GM21447 (cell line): ENCODE data around the gene EIF5A.

Experiments used
- ATAC-seq: cut with Tn5 transposase; IDR thresholded peaks from one replicate; pipeline ENCODE4 v1.9.1; 2021; ENCODE audit not compliant: unreplicated experiment

The EIF5A gene

GRCh38 chr17:7284911-7285310, 22.5 kb upstream of the EIF5A start:
- no peak for ATAC-seq

- no peak for ATAC-seq
Observed at GRCh38 chr17:7285679-7286078, 21.7 kb upstream of the EIF5A start.

- ATAC-seq, result no peak
Observed at GRCh38 chr17:7289256-7290032, 18.0 kb upstream of the EIF5A start.

- no peak for ATAC-seq
Observed at GRCh38 chr17:7290166-7290565, 17.3 kb upstream of the EIF5A start.

GRCh38 chr17:7290685-7291084, 16.7 kb upstream of the EIF5A start:
- no peak for ATAC-seq

- ATAC-seq, result no peak
Observed at GRCh38 chr17:7292194-7292593, 15.2 kb upstream of the EIF5A start.

- no peak for ATAC-seq
Observed at GRCh38 chr17:7292729-7293128, 14.7 kb upstream of the EIF5A start.

GRCh38 chr17:7293159-7293558, 14.3 kb upstream of the EIF5A start:
- no peak for ATAC-seq

- no peak for ATAC-seq
Observed at GRCh38 chr17:7293816-7294613, 13.4 kb upstream of the EIF5A start.

- ATAC-seq, result no peak
Observed at GRCh38 chr17:7294614-7295153, 12.7 kb upstream of the EIF5A start, which contains the start of gene YBX2. Gene YBX2, minus strand, starts transcription at chr17:7294639. Its CDS starts 139 bp downstream, at chr17:7294500.

GRCh38 chr17:7295230-7296180, 11.9 kb upstream of the EIF5A start:
- ATAC-seq, result no peak

GRCh38 chr17:7296189-7296861, 11.1 kb upstream of the EIF5A start:
- no peak for ATAC-seq

- no peak for ATAC-seq
Observed at GRCh38 chr17:7304179-7304578, 3.2 kb upstream of the EIF5A start.

GRCh38 chr17:7307686-7308624, 527 bp downstream of the EIF5A start:
- no peak for ATAC-seq

- no peak for ATAC-seq
Observed at GRCh38 chr17:7308625-7309433, 1.4 kb downstream of the EIF5A start.

GRCh38 chr17:7309628-7310027, 2.2 kb downstream of the EIF5A start:
- ATAC-seq, result no peak

- ATAC-seq, result no peak
Observed at GRCh38 chr17:7311110-7311705, 3.8 kb downstream of the EIF5A start.
